ENCODE results near the gene CCL15.

The CCL15 gene

DNA sequence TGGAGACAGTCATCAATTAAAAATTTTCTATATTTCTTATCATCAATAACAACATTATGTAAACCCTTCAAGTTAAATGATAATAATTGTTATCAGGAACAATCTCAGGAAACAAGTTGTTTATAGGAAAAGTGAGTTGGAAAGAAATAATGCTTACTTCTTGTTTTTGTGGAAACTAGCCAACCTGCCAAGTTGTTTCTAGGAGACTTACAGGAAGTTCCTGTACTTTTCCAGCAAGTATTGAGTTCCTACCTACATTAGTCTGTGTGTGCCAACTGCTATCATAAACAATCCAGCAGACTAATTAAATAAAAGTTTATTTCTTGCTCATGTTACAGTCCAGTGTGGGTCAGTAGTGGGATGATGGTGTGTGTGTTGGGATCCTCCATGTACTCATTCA, 13.2 kb downstream of the CCL15 start:
- DNase-seq = no peak

GRCh38 chr17:35986643-35987042, 14.7 kb downstream of the CCL15 start, which contains the start of gene CCL14:
TSS of gene CCL14 (minus strand) at chr17:35986729. CDS start at chr17:35986649, 80 bp downstream.
- DNase-seq = no peak

- no peak for DNase-seq
Observed at GRCh38 chr17:35984140-35984539, 17.2 kb downstream of the CCL15 start.

GRCh38 chr17:35982409-35983191, 18.8 kb downstream of the CCL15 start:
- no peak for DNase-seq

- DNase-seq = no peak
Observed at GRCh38 chr17:35981908-35982330, 19.4 kb downstream of the CCL15 start.

- DNase-seq = no peak
Observed at GRCh38 chr17:35981246-35981645, 20.1 kb downstream of the CCL15 start, which contains the start of gene CCL16. TSS of gene CCL16 (minus strand) at chr17:35981497. CDS start at chr17:35981420, 77 bp downstream.

DNA sequence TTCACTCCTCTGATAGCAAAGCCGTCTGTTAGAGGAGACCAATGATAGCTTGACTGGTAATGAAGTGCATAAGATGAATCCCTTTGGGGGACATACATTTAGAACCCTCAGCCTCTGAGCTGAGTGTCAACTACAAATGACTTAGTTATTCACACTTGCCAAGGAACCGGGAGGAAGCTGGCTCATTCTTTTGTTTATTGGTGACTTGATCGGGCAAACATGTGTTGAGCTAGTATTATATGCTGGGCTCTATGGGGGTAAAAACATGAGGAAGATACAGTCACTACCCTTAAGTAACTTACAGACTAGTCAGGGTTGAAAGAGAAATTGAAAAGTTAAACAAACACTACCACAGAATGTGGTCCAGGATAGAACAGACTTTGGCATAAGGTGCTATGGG, 23.0 kb downstream of the CCL15 start:
- DNase-seq = no peak

- DNase-seq = no peak
Observed at GRCh38 chr17:35977509-35977908, 23.8 kb downstream of the CCL15 start.

DNA sequence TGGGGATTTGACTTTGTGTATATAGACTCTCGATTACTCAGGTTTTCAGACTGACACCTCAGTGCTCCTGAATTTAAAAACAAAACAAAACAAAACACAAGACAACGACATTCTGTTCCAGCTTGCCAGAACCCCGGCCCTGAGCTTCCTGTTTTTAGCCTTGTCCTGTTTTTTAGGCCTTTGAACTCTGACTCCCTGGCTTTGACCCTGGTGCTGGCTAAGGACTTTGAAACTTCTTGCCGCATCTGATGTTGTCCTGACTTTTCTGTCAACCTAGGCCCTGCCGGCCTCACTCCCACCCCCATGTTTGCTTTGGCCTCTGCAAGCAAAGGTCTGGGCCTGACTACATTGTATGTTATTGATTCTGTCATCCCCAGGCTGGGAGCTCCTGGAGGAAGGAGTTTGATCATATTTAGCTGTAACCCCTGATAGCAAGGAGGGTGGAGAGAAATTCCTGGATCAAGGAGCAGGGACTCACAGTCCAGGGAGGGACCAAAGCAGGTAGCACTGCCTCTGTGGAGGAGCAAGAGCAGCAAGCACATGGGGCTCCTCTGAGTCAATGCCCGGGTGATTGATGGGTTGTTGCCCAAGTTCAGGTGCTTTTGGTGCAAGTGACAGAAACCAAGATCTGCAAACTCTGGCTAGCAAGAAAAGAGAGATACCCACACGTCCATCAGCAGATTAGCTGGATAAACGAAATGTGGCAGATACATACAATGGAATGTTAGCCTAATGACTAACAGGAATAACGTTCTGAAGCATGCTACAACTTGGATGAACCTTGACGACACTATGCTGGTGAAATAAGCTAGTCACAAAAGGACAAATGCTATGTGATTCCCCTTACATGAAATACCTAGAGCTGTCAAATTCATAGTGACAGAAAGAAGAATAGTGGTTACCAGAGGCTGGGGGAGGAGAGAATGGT, 27.8 kb downstream of the CCL15 start:
- DNase-seq = no peak

GRCh38 chr17:35972945-35973332, 28.4 kb downstream of the CCL15 start:
- no peak for DNase-seq

DNA sequence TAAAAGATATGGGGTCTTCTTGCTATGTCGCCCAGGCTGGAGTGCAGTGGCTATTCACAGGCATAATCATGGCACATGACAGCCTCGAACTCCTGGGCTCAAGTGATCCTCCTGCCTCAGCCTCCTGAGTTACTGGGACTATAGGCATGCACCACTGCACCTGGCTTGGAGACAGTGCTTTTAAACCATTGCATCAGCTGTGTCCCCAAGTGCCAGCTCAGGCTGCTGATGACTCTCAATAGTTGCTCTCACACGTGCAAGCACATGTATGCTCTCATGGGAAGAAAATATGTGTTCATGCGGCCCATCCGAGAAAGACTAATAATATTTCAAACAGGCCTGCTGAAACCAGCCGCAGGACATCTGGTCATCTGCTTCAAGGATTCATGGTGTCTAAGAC, 28.8 kb downstream of the CCL15 start:
- DNase-seq = no peak

DNA sequence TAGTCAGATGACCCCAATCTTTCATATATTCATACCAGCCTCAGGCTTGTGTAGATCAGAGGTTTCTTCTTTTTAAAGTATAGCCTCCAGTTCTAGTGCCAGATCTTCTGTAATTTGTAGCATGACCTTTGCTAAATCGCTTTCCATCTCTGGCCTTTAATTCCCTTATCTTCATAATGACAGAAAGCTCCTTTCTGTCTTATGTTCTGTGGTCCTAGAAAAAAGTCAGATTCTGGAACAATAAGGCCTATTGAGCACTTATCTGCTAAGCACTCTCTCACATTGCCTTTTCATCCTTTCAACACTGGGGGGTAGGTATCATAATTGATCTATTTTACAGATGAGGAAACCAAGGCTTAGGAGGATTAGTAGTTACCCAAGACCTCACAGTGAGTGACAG, 29.3 kb downstream of the CCL15 start:
- no peak for DNase-seq

DNA sequence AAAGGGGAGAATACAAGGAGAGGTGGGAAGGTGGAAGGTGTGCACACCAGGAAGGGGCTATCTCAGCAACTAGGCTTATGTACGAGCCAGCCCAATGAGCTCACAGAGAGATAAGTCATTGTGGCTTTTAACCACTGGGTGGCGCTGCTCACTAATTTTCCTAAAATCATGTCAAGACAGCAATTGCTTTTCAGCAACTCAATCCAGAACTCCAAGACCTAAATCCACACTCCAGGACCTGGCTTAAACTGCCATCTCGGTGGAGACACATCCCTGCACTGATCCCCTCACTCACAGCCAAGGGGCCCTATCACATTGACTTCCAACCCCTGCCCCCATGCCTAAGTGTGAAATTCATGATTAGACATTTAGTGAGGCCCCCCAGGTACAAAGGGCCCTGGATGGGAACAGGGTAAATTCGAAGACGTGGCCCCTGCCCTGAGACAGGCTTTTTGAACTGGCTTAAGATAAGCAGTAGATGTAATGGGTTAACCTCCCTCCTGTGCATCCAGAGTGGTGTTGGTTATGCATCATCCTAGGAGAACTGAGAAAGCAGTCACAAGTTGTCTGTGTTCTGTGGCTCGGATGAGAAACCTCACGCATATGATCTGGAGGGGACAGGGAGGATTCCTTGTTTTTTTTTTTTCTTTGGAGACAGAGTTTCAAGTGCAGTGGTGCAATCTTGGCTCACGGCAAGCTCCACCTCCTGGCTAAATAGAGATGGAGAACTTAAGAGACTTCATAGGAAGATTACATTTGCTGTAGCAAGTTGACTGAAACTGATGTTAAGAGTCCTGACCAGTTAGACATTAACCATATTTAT, 31.6 kb downstream of the CCL15 start:
- DNase-seq = no peak

DNA sequence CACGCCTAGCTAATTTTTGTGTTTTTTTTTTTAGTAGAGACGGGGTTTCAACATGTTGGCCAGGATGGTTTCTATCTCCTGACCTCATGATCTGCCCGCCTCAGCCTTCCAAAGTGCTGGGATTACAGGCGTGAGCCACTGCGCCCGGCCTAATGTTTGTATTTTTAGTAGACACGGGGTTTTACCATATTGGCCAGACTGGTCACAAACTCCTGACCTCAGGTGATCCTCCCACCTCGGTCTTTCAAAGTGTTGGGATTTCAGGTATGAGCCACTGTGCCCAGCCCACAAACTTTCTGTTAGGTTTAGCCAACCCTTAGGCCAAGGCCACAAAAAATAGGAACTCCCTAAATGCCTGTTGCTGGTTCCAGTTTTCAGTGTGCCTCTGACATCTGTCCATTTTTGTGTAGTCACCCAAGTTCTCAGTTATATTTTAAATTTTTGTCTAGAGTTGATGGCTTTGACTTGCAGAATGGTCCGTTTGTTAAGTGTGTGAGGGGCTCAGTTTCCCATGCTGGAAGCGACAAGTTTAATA, 32.8 kb downstream of the CCL15 start:
- DNase-seq = no peak

GRCh38 chr17:35965272-35965671, 36.1 kb downstream of the CCL15 start:
- no peak for DNase-seq

GRCh38 chr17:35963663-35964062, 37.7 kb downstream of the CCL15 start:
- DNase-seq = no peak

GRCh38 chr17:35953720-35954119, 47.6 kb downstream of the CCL15 start:
- no peak for DNase-seq

DNA sequence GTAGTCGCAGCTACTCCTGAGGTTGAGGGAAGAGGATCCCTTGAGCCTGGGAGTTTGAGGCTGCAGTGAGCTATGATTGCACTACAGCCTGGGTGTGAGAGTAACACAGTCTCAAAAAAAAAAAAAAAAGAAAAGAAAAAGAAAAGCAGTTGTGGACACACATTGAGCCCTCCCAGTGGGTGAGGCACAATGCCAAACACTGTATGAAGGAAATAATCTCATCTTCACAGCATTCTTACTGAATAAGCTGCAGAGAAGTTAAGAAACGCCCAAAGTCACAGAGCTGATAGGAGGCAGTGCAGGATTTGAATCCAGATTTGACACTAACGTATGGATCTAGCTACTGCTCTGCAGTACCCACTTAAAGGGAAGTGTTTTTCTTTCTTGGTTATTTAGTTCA, 52.0 kb downstream of the CCL15 start:
- no peak for DNase-seq

DNA sequence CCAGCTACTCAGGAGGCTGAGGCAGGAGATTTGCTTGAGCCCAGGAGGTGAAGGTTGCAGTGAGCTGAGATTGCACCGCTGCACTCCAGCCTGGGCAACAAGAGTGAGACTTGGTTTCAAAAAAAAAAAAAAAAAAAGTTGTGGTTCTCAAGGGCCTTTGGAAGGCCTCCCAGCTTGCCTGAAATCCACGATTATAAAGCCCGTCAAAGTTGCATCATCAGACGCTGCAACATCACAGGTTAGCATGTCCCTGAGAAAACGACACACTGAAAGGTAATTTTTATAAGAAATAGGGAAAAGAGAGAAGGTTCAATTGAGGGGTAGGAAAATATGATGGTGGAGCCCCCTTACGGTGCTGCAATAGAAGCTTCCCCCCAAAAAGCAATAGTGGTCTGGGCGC, 53.3 kb downstream of the CCL15 start:
- no peak for DNase-seq

All from activated gamma-delta T cell (primary cell).